IMR-90 (cell line): ENCODE data around the gene NPRL2.

Experiments
- MXI1 ChIP-seq: IDR thresholded peaks from 2 replicates; pipeline ENCODE4 v1.6.1; 2012; ENCODE audit warnings: low read depth, mild to moderate bottlenecking, low read length, moderate library complexity, borderline replicate concordance
- POLR2A ChIP-seq: IDR thresholded peaks from 2 replicates; pipeline ENCODE4 v1.6.1; 2012; ENCODE audit warnings: mild to moderate bottlenecking, low read depth, low read length
- TF ChIP-seq, protein P1 (sequence below): conservative IDR thresholded peaks from 2 replicates; pipeline ENCODE4 v1.5.1; 2012; ENCODE audit warnings: mild to moderate bottlenecking, low read depth, low read length, improper control_type of control experiment

DNA sequence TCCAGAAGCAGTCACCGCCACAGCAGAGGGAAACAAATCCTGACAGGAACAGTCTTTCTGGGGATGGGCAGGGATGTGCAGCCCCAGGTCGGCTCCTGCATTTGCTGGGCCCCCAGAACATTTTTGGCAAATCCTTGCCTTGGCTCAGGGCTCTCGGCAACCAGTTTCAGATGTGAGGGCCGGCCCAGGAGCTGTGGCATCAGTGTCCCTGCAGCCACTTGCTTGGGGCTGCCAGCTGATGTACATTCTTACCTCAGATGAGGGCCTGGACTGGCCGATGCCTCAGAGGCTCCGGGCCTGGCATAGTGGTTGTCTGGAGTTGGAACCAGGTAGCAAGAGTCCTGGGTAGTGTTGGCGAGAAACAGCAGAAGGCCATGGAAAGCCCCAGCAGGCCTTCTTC lies 4.3 kb upstream of the NPRL2 start:
- TF ChIP-seq, protein P1, sequence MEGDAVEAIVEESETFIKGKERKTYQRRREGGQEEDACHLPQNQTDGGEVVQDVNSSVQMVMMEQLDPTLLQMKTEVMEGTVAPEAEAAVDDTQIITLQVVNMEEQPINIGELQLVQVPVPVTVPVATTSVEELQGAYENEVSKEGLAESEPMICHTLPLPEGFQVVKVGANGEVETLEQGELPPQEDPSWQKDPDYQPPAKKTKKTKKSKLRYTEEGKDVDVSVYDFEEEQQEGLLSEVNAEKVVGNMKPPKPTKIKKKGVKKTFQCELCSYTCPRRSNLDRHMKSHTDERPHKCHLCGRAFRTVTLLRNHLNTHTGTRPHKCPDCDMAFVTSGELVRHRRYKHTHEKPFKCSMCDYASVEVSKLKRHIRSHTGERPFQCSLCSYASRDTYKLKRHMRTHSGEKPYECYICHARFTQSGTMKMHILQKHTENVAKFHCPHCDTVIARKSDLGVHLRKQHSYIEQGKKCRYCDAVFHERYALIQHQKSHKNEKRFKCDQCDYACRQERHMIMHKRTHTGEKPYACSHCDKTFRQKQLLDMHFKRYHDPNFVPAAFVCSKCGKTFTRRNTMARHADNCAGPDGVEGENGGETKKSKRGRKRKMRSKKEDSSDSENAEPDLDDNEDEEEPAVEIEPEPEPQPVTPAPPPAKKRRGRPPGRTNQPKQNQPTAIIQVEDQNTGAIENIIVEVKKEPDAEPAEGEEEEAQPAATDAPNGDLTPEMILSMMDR = no peak
- TF ChIP-seq MXI1 = no peak
- no peak for TF ChIP-seq POLR2A
